Muscle layer of colon (tissue), 2 donors: Measurements from ENCODE around the gene DDX49.

ENCODE experiments used
- H3K27ac ChIP-seq: one replicate; pipeline ENCODE4 v1.7.0; 2013; ENCODE audit warnings: low read depth, mild to moderate bottlenecking, low read length, moderate library complexity
- H3K27me3 ChIP-seq, 2 donors: one replicate each; pipeline ENCODE4 v1.7.0; 2013; ENCODE audit warnings: low read length in 2 of 2, mild to moderate bottlenecking in 2 of 2; ENCODE audit not compliant: insufficient read depth in 2 of 2, control insufficient read depth in 1 of 2
- H3K36me3 ChIP-seq: one replicate; pipeline ENCODE4 v1.7.0; 2013; ENCODE audit warnings: mild to moderate bottlenecking, low read length; ENCODE audit not compliant: insufficient read depth
- H3K4me1 ChIP-seq: one replicate; pipeline ENCODE4 v1.7.0; 2013; ENCODE audit warnings: mild to moderate bottlenecking, low read length; ENCODE audit not compliant: insufficient read depth
- H3K4me3 ChIP-seq, 2 donors: one replicate each; pipeline ENCODE4 v1.7.0; 2013; ENCODE audit warnings: low read length in 2 of 2, low read depth in 1 of 2, mild to moderate bottlenecking in 1 of 2, moderate library complexity in 1 of 2
- H3K9ac ChIP-seq: one replicate; pipeline ENCODE4 v1.7.0; 2013; ENCODE audit warnings: low read length
- H3K9me3 ChIP-seq: one replicate; pipeline ENCODE4 v1.7.0; 2013; ENCODE audit warnings: mild to moderate bottlenecking, low read length
- donor health status: abdominal sarcoma.
- donor health status: Adenocarcinoma of cecum.

The DDX49 gene

DNA sequence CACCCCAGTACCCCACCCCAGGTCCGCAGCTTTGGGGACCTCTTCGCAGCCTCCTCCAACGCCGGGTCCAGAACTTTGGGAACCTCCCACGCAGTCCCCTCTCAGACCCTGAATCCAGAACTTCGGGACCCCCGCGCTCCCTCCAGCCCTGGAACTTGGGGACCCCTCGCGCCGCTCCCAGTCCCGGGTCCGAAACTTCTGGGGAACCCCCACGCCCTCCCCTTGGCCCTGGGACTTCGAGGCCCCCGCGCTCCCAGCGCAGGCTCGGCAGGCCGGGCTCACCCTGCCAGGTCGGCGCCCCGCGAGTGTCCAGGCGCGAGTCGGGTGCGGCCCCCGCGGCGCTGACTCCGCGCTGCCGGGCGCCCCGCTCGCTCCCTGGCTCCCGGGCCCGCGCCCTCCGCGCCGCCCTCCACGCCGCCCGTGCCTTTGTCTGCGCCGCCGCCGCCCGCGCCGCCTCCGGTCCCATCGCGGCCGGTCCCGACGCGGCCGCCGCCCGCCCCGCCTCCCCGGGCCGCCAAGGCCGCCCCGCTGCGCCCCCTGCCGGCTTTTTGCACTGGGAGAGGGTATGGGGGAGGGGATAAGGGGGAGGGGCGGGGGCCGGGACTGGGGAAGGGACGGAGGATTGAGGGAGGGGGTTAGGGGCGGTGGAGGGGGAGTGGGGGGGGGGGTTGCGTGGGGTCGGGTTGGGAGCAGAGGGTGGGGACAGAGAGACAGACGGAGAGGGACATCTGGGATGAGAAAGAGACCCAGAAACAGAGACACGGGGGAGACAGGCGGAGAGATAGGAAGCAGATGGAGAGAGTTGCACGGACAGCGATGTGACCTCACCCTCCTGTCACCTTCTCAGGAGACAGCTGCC lies 21.5 kb downstream of the DDX49 start, which contains the start of gene HOMER3:
Gene HOMER3 (minus strand): TSS at position 449 of the 859 bp plus-strand sequence. CDS start 2,235 bp downstream, outside the sequence.
- Histone ChIP-seq H3K4me3 (peak within 1 kb of the TSS; percentile 66 to 89), H3K9me3 (no peaks in the 10 kb centered on the region), H3K9ac (peak within 1 kb of the TSS; percentile 64), H3K27ac (peak within 1 kb of the TSS; percentile 63), H3K27me3 (no peaks in the 10 kb centered on the region), H3K4me1 (peaks cover 11% of the 10 kb centered on the region), H3K36me3 (peaks cover 9% of the 10 kb centered on the region)

- peak overlapping the region in 1 of 2 donors; percentile 38 for H3K4me3 ChIP-seq
- no peak overlapping the region for H3K9ac ChIP-seq
- no peaks in the 10 kb centered on the region for H3K27me3 ChIP-seq
- peaks cover 9% of the 10 kb centered on the region for H3K36me3 ChIP-seq
- H3K4me1 ChIP-seq, result peaks cover 11% of the 10 kb centered on the region
- H3K9me3 ChIP-seq, result no peaks in the 10 kb centered on the region
- no peak overlapping the region for H3K27ac ChIP-seq
These were observed 22.3 kb downstream of the DDX49 start for GRCh38 chr19:18941628-18942354.

GRCh38 chr19:18942692-18943091 lies 23.2 kb downstream of the DDX49 start:
- no peaks in the 10 kb centered on the region for H3K9me3 ChIP-seq
- H3K36me3 ChIP-seq, result peaks cover 9% of the 10 kb centered on the region
- peaks cover 11% of the 10 kb centered on the region for H3K4me1 ChIP-seq
- H3K9ac ChIP-seq, result no peak overlapping the region
- no peak overlapping the region for H3K27ac ChIP-seq
- H3K4me3 ChIP-seq, result no peak overlapping the region
- H3K27me3 ChIP-seq, result no peaks in the 10 kb centered on the region

DNA sequence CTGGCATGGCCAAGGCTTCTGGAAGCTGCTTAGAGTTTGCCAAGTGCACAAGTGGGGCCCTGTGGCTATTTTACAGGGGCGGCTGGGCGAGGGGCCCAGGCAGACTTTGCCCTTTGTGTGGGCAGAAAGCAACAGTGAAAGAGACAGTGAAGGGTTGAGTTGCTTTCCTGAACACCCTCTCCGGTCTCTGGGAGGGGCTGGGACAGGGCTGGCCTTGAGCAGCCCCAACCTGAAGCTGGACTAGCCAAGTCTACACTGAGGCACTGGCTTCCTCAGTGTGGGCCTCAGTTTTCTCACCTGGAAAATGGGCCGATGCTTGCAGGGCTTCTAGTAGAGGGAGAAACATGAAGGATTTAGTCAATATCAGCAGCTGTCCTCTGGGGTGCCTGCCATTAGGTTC lies 23.9 kb downstream of the DDX49 start:
- Histone ChIP-seq H3K4me3 (no peak overlapping the region), H3K36me3 (peaks cover 4% of the 10 kb centered on the region), H3K27me3 (no peaks in the 10 kb centered on the region), H3K4me1 (peaks cover 11% of the 10 kb centered on the region), H3K9ac (no peak overlapping the region), H3K9me3 (no peaks in the 10 kb centered on the region), H3K27ac (no peak overlapping the region)

GRCh38 chr19:18945297-18945696 lies 25.8 kb downstream of the DDX49 start:
- H3K9ac ChIP-seq, result no peak overlapping the region
- H3K9me3 ChIP-seq, result no peaks in the 10 kb centered on the region
- no peaks in the 10 kb centered on the region for H3K36me3 ChIP-seq
- H3K27me3 ChIP-seq, result no peaks in the 10 kb centered on the region
- no peak overlapping the region for H3K4me3 ChIP-seq
- no peak overlapping the region for H3K27ac ChIP-seq
- peaks cover 5% of the 10 kb centered on the region for H3K4me1 ChIP-seq

DNA sequence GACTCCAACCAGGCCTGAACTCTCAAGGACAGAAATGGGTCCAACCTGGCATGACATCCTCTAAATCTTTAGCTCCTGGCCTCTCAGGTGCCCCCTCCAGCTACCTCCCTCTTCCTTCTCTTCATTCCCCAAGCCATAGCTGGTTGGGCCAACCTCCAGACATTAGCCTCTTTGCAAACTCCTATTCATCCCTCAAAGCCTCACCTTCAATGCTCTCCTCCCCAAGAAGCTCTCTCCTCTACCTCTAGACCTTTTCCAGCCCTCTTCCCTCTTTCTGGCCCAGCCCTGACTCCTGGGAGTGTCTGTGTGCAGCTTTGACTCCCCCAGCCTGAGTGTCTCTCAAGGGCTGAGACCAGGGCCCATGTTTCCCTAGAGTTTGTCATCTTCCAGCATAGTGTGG lies 26.8 kb downstream of the DDX49 start:
- no peak overlapping the region for H3K27ac ChIP-seq
- peaks cover 5% of the 10 kb centered on the region for H3K4me1 ChIP-seq
- H3K27me3 ChIP-seq, result no peaks in the 10 kb centered on the region
- no peak overlapping the region for H3K4me3 ChIP-seq
- no peaks in the 10 kb centered on the region for H3K9me3 ChIP-seq
- no peak overlapping the region for H3K9ac ChIP-seq
- no peaks in the 10 kb centered on the region for H3K36me3 ChIP-seq

- H3K4me1 ChIP-seq, result no peaks in the 10 kb centered on the region
- no peaks in the 10 kb centered on the region for H3K36me3 ChIP-seq
- no peaks in the 10 kb centered on the region for H3K9me3 ChIP-seq
- H3K9ac ChIP-seq, result no peak overlapping the region
- no peaks in the 10 kb centered on the region for H3K27me3 ChIP-seq
- no peak overlapping the region for H3K4me3 ChIP-seq
- no peak overlapping the region for H3K27ac ChIP-seq
These were observed 27.4 kb downstream of the DDX49 start for GRCh38 chr19:18946918-18947317.

DNA sequence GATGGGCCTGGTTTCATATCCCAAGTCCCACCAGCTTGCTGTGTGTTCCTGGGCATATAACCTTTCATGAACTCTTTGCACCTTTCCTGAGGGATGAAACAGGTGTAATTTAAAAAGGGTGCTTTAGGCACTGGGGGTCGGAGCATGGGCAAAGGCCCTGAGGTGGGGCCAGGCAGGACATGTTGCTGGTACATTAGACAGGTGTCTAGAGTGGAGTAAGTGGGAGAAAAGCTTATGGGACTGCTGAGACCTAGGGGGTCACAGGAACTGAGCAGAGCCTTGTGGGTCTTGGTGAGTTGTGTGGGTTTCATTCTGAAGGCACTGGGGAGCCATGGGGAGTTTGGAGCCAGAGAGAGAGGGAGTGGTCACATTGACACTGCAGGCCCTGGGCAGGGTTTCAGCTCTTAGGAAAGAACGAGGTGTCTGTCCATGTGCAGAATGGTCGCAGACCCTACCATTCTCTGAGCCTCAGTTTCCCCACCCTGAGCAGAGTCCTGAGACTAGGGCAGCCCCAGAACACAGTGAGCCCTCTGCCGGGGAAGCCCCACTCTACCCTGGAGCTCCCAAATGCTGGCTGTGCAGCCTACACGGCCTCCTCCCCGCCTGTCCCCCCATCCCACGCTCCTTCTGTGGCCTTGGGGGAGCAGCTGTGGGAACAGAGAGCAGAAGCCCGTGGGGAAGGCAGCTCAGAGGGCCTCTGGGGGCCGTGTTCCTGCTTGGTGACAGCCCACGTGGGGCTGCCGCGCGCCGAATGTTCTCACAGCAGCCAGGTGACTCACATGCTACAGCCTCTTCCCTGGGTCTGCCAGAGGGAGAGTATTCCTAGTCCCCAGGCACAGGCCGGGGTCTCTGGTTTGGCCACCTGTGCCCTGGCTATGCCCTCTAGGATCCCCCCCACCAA lies 28.8 kb downstream of the DDX49 start:
- Histone ChIP-seq H3K4me3 (no peak overlapping the region), H3K4me1 (no peaks in the 10 kb centered on the region), H3K9ac (no peak overlapping the region), H3K27me3 (no peaks in the 10 kb centered on the region), H3K36me3 (no peaks in the 10 kb centered on the region), H3K9me3 (no peaks in the 10 kb centered on the region), H3K27ac (no peak overlapping the region)

DNA sequence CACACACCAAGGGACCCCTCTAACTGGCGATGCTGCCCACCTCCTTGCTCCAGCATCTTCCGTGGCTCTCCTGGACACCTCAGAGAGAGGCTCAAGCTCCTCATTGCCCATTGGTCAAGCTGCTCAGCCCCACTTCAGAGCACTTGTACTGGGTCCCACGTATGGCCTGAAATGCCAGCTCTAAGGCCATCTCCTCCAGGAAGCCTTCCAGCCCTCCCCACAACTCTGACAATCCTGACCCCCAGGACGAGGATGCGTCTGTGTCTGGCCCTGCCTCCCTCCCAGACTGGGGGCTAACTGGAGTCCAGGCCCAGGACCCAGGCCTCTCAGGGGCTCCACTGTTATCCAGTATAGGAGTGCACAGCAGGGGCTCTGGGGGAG lies 29.5 kb downstream of the DDX49 start:
- Histone ChIP-seq H3K9ac (no peak overlapping the region), H3K27me3 (no peaks in the 10 kb centered on the region), H3K27ac (no peak overlapping the region), H3K36me3 (no peaks in the 10 kb centered on the region), H3K4me3 (no peak overlapping the region), H3K4me1 (no peaks in the 10 kb centered on the region), H3K9me3 (no peaks in the 10 kb centered on the region)

DNA sequence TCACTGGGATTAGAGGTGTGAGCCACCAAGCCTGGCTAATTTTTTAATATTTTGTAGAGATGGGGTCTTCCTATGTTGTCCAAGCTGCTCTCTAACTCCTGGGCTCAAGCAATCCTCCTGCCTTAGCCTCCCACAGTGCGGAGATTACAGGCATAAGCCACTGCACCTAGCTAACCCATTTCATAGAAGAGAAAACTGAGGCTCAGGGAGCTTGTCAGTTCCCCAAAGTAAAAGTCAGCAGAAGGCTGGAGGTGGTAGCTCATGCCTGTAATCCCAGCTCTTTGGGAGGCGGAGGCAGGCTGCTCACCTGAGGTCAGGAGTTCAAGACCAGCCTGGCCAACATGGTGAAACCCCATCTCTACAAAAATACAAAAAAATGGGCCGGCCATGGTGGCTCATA lies 30.3 kb downstream of the DDX49 start:
- H3K27ac ChIP-seq, result no peak overlapping the region
- H3K4me3 ChIP-seq, result no peak overlapping the region
- H3K36me3 ChIP-seq, result no peaks in the 10 kb centered on the region
- no peaks in the 10 kb centered on the region for H3K4me1 ChIP-seq
- no peaks in the 10 kb centered on the region for H3K27me3 ChIP-seq
- H3K9ac ChIP-seq, result no peak overlapping the region
- no peaks in the 10 kb centered on the region for H3K9me3 ChIP-seq

DNA sequence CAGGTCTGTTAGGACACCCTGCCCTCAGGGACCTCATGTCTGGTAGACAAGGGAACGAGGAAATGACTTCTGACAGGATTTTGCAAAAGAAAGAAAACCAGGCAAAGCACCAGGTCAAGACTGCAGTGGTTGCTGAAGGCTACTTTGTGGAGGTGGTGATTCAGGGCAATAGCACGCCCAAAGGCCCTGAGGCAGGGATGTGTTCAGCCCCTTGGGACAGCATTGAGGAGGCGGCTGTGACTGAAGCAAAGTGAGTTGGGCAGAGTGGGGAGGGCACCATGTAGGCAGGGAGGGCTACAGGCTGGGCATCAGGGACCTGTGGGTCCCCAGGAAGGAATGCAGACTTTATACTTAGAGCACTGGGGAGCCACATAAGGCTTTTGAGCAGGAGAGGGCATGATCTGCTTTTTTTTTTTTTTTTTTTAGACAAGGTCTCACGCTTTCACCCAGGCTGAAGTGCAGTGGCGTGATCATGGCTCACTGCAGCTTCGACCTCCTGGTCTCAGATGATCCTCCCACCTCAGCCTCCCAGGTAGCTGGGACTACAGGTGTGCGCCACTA lies 32.3 kb downstream of the DDX49 start:
- no peak overlapping the region for H3K27ac ChIP-seq
- H3K9ac ChIP-seq, result no peak overlapping the region
- no peaks in the 10 kb centered on the region for H3K27me3 ChIP-seq
- H3K36me3 ChIP-seq, result no peaks in the 10 kb centered on the region
- no peaks in the 10 kb centered on the region for H3K9me3 ChIP-seq
- H3K4me1 ChIP-seq, result no peaks in the 10 kb centered on the region
- no peak overlapping the region for H3K4me3 ChIP-seq
